K562 (cell line): ENCODE data around the gene MN1. TPM values are rescaled to one million over a fixed set of nuclear protein-coding genes. Genes with fewer than 3 reads are reported as not detected.

Experiments
- ATAC-seq: fragments of 200-7000 bp; cut with Tn5 transposase; 3 replicates; pipeline ENCODE4 v1.9.1; 2020; ENCODE audit warnings: moderate library complexity
- BruUV-seq: library from RNA; stranded (reverse); fragments of 400-500 nt; replicated peaks from 2 replicates; lab custom pipeline; 2021; lab: Mats Ljungman, UMichigan
- CTCF ChIA-PET: fragments of 300-600 bp; formaldehyde crosslinking; extraction: SDS; loops from one replicate; lab custom pipeline; 2021; ENCODE audit warnings: low intra/inter-chr PET ratio; lab: Yijun Ruan, JAX
- POLR2A ChIA-PET: fragments of 300-600, 350-650 bp; sonication (Branson Sonifier 250); formaldehyde crosslinking; extraction: SDS; loops from one replicate; lab custom pipeline; 2021; ENCODE audit warnings: antibody characterized with exemption, inconsistent platforms; lab: Yijun Ruan, JAX
- DNase-seq, 4 experiments: peaks; one replicate each; pipeline versions ENCODE4 v3.0.0 to v3.0.0-alpha.2; 2011 to 2018; ENCODE audit warnings: low spot score in 3 of 4, mixed read lengths in 3 of 4; ENCODE audit errors: extremely low read depth in 1 of 4
- FAIRE-seq: peaks from 2 replicates; lab custom pipeline; 2011; peaks lifted over from hg19 to GRCh38; lab: Jason Lieb, UNC
- H2AFZ ChIP-seq: 2 replicates; pipeline ENCODE4 v1.6.0; 2011; ENCODE audit warnings: low read depth, low read length, control low read depth, inconsistent platforms
- H3K27ac ChIP-seq: fragments of 200-600 bp; 3 replicates; pipeline ENCODE4 v1.8.0; 2011; ENCODE audit warnings: low read depth, mild to moderate bottlenecking, control low read depth, inconsistent platforms, low read length, moderate library complexity, mixed read lengths; ENCODE audit errors: extremely low read depth
- H3K27me3 ChIP-seq, 2 experiments: fragments of 300-600 bp in 1 of 2; 2 replicates in 1 of 2; 3 replicates in 1 of 2; pipeline versions ENCODE4 v1.6.0 to v1.8.0; 2011; ENCODE audit warnings: inconsistent platforms in 2 of 2, low read length in 2 of 2, mild to moderate bottlenecking in 1 of 2, mixed read lengths in 1 of 2, moderate library complexity in 1 of 2; ENCODE audit not compliant: control insufficient read depth in 2 of 2, insufficient read depth in 2 of 2
- H3K36me3 ChIP-seq: fragments of 300-600 bp; 3 replicates; pipeline ENCODE4 v1.8.0; 2011; ENCODE audit warnings: mild to moderate bottlenecking, low read length, inconsistent platforms; ENCODE audit not compliant: control insufficient read depth, insufficient read depth
- H3K4me1 ChIP-seq, 2 experiments: fragments of 200-600 bp in 1 of 2; replicated peaks in 1 of 2; 2 replicates in 1 of 2; 3 replicates in 1 of 2; pipeline versions ENCODE4 v1.5.1 to v1.8.0; 2011; ENCODE audit warnings: inconsistent platforms in 2 of 2, low read length in 2 of 2, mild to moderate bottlenecking in 1 of 2, mixed read lengths in 1 of 2, moderate library complexity in 1 of 2; ENCODE audit not compliant: control insufficient read depth in 2 of 2, insufficient read depth in 2 of 2
- H3K4me2 ChIP-seq: 2 replicates; pipeline ENCODE4 v1.6.1; 2011; ENCODE audit warnings: low read length, control low read depth, inconsistent platforms, mixed read lengths; ENCODE audit not compliant: insufficient read depth
- H3K4me3 ChIP-seq: fragments of 200-600 bp; sonication (generic), shearing (Covaris generic); 2 replicates; pipeline ENCODE4 v1.5.1; 2016; ENCODE audit warnings: control low read depth, inconsistent platforms
- H3K79me2 ChIP-seq: fragments of 200-600 bp; 3 replicates; pipeline ENCODE4 v1.8.0; 2011; ENCODE audit warnings: low read length, inconsistent platforms; ENCODE audit not compliant: control insufficient read depth, insufficient read depth
- H3K9ac ChIP-seq, 2 experiments: 2 replicates each; pipeline versions ENCODE4 v1.6.0 to v1.6.1; 2011; ENCODE audit warnings: low read depth in 2 of 2, low read length in 2 of 2, control low read depth in 1 of 2, inconsistent platforms in 1 of 2, mild to moderate bottlenecking in 1 of 2, mixed read lengths in 1 of 2; ENCODE audit not compliant: insufficient read depth in 1 of 2
- H3K9me1 ChIP-seq: one replicate; pipeline ENCODE4 v1.6.0; 2011; ENCODE audit warnings: inconsistent platforms, mild to moderate bottlenecking, low read length, moderate library complexity; ENCODE audit not compliant: control insufficient read depth, insufficient read depth
- H3K9me3 ChIP-seq: replicated peaks from 2 replicates; pipeline ENCODE4 v1.5.1; 2011; ENCODE audit warnings: low read depth, low read length, inconsistent platforms; ENCODE audit not compliant: control insufficient read depth, insufficient read depth
- H4K20me1 ChIP-seq: replicated peaks from 2 replicates; pipeline ENCODE4 v1.6.1; 2011; ENCODE audit warnings: low read length, inconsistent platforms, mixed read lengths; ENCODE audit not compliant: control insufficient read depth, insufficient read depth
- AFF1 ChIP-seq, 2 experiments: fragments of 450-650 bp; IDR thresholded peaks; 2 replicates each; pipeline ENCODE4 v1.6.1; 2018; ENCODE audit warnings: mild to moderate bottlenecking in 2 of 2, low read depth in 1 of 2; ENCODE audit not compliant: partially characterized antibody in 2 of 2
- CAMTA2 ChIP-seq: fragments of 250-450 bp; sonication (Bioruptor Pico); conservative IDR thresholded peaks from 2 replicates; pipeline ENCODE4 v1.5.1; 2022
- KAT2B ChIP-seq: IDR thresholded peaks from one replicate; pipeline ENCODE4 v1.6.1; 2012; ENCODE audit warnings: low read depth, mild to moderate bottlenecking, control low read depth, inconsistent platforms, low read length, moderate library complexity
- NELFE ChIP-seq: IDR thresholded peaks from 2 replicates; pipeline ENCODE4 v1.6.1; 2011; ENCODE audit warnings: mild to moderate bottlenecking; ENCODE audit not compliant: insufficient read depth, insufficient read length
- RHOXF2B ChIP-seq: fragments of 250-450 bp; sonication (Bioruptor Pico); conservative IDR thresholded peaks from 2 replicates; pipeline ENCODE4 v1.5.1; 2021
- ZBTB5 ChIP-seq: fragments of 450-650 bp; IDR thresholded peaks from 2 replicates; pipeline ENCODE4 v1.6.1; 2017; ENCODE audit warnings: antibody characterized with exemption
- ZNF444 ChIP-seq: fragments of 250-450 bp; sonication (Bioruptor Pico); IDR thresholded peaks from 2 replicates; pipeline ENCODE4 v1.4.0; 2020; ENCODE audit warnings: mild to moderate bottlenecking, moderate library complexity
- ZNF592 ChIP-seq: fragments of 450-650 bp; IDR thresholded peaks from 2 replicates; pipeline ENCODE4 v1.6.1; 2017; ENCODE audit warnings: antibody characterized with exemption, mild to moderate bottlenecking
- ZNF655 ChIP-seq: fragments of 250-450 bp; sonication (Bioruptor Pico); IDR thresholded peaks from 2 replicates; pipeline ENCODE4 v1.5.0; 2021
- WGBS: fragments of 100-300 bp; shearing (Covaris generic); methylation state at CpG from one replicate; pipeline ENCODE4 v1.1.6; 2016; ENCODE audit warnings: low coverage, mixed read lengths; ENCODE audit not compliant: insufficient coverage; ENCODE audit errors: missing lambda C conversion rate; 5-methylcytosine and 5-hydroxymethylcytosine counted together
- in situ Hi-C: fragments of 300-500 bp; cut with MboI; formaldehyde crosslinking; loops from 4 replicates; pipeline ENCODE4 v1.15.0; 2018; ENCODE audit warnings: inconsistent platforms, mixed read lengths
- intact Hi-C: fragments of 100-400 bp; cut with micrococcal nuclease; formaldehyde crosslinking; loops from 2 replicates; pipeline ENCODE4 v1.14.2; 2022
- polyA plus RNA-seq, 8 experiments: library from polyadenylated mRNA; depleted of rRNA in 4 of 8; stranded (reverse) in 5 of 8; unstranded in 3 of 8; fragments of >200 nt; fragmentation: Nextera tagmentation in 2 of 8; fragmentation: Illumina TruSeq in 1 of 8; extraction: Ambion mirVana in 2 of 8; extraction: Trizol in 1 of 8; gene quantifications; 2 replicates each; pipeline versions ENCODE4 v1.2.1 to v1.2.3, GENCODE V29; 2011 to 2014; ENCODE audit warnings: inconsistent platforms in 1 of 8, missing spikeins in 1 of 8
- total RNA-seq, 7 experiments: library from RNA; depleted of rRNA in 6 of 7; stranded (reverse); fragments of >200 nt in 6 of 7; fragmentation: Illumina TruSeq in 2 of 7; extraction: Trizol in 2 of 7; gene quantifications; 2 replicates each; pipeline versions ENCODE4 v1.2.1 to v1.2.3, GENCODE V29; 2011 to 2021; ENCODE audit warnings: low replicate concordance in 1 of 7

Gene MN1
- total and polyA plus RNA-seq, 9 of the 15 experiments (the other 6 are each of a cell fraction or from before 2014, with no cell fraction given) = under 0.01 to 0.05 (median 0.03) TPM; not detected in 5

- CTCF ChIA-PET = no interaction called here
- WGBS = 5% methylated on average over 10 of the region's 15 CpGs
- no peaks in the 10 kb centered on the region for H3K9me3 ChIP-seq
- H3K4me1 ChIP-seq = peaks cover 0 to 20% of the 10 kb centered on the region in 2 experiments; a peak in 2 of 5 replicates
- H3K27ac ChIP-seq = no peak overlapping the region
- ATAC-seq = no peak
- H3K9ac ChIP-seq = no peak overlapping the region
- in situ Hi-C loops (no loop called here), intact Hi-C loops (no loop called here)
- H2AFZ ChIP-seq = no peak overlapping the region
- no peak overlapping the region for H3K4me3 ChIP-seq
- no peaks in the 10 kb centered on the region for H3K79me2 ChIP-seq
- H3K4me2 ChIP-seq = no peak overlapping the region
- no peak for DNase-seq
- no peaks in the 10 kb centered on the region for H4K20me1 ChIP-seq
- H3K9me1 ChIP-seq = no peaks in the 10 kb centered on the region
- FAIRE-seq = no peak
- POLR2A ChIA-PET = interaction anchor here (0.5 to 1.1 kb wide), 2 partner anchors 12 to 44 kb away, joined by 3 to 4 read pairs; no protein-coding TSS in a partner anchor
- peaks cover 8 to 29% of the 10 kb centered on the region in 2 experiments; a peak in 4 of 5 replicates for H3K27me3 ChIP-seq
- H3K36me3 ChIP-seq = no peaks in the 10 kb centered on the region
- no TSS peak for BruUV-seq
- no peak for TF ChIP-seq ZNF592
- no peak for TF ChIP-seq ZBTB5
- no peak for TF ChIP-seq RHOXF2B
- no peak for TF ChIP-seq CAMTA2 (CRISPR knock-in tag)
- TF ChIP-seq ZNF444 (CRISPR knock-in tag) = no peak
- no peak for TF ChIP-seq ZNF655
- TF ChIP-seq NELFE = no peak
- no peak for TF ChIP-seq AFF1 (IDR thresholded peaks at IDR 0.05; ENCODE audit: low read depth in 1 of 2, partially characterized antibody in 2 of 2)
- no peak for TF ChIP-seq KAT2B
These were observed 5.6 kb downstream of the MN1 start for GRCh38 chr22:27795696-27796517.
